GM18508 (cell line): Measurements from ENCODE around the gene ATP11A.
"Not testable (repeated sequence)": the region's sequence is repeated elsewhere in the genome, so short reads cannot be mapped to it uniquely, and the experiment has no call there.

ENCODE experiments used
- ATAC-seq: cut with Tn5 transposase; IDR thresholded peaks from one replicate; pipeline ENCODE4 v1.9.1; 2021; ENCODE audit warnings: moderate number of reproducible peaks; ENCODE audit not compliant: insufficient read depth, unreplicated experiment

Gene ATP11A

GRCh38 chr13:112828082-112828699, 138.4 kb downstream of the ATP11A start:
- no peak for ATAC-seq

GRCh38 chr13:112828756-112829155, 138.9 kb downstream of the ATP11A start:
- ATAC-seq: no peak

- ATAC-seq: no peak
Measured at GRCh38 chr13:112831196-112831595, 141.4 kb downstream of the ATP11A start.

- ATAC-seq: no peak
Measured at GRCh38 chr13:112831801-112832200, 142.0 kb downstream of the ATP11A start.

GRCh38 chr13:112832811-112833210, 143.0 kb downstream of the ATP11A start:
- ATAC-seq: no peak

DNA sequence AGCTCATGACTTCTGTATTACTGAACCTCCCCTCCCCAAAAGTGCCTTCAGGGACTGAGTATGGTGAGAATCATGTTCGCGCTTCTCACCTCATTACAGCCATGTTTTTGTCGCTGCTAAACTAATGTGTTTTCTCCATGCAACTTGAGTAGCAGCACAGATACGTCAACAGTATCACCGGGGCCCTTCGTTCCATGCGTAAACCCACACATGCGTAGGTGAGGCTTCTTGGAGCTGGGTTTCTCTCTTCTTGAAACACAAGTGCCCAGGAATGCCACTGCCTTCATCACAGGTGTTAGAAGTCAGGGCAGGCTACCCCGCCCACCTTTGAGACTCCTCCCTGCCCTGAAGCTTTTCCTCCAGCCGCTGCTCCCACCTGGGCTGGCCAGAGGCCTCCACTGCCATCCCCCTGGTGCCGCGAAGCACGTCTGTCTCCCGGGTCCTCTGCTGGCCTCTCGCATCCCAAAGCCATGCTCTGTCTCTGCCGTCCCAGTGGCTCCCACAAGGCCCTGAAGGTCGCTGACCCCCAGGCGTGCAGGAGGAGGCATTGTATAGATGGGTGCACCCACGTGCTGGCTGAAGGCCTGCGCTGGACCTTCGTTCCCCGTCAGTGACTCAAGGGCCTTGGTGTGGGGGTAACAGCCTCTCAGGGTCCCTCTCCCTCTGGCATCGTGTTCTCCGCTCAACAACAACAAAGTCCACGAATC, 143.9 kb downstream of the ATP11A start:
- no peak for ATAC-seq

DNA sequence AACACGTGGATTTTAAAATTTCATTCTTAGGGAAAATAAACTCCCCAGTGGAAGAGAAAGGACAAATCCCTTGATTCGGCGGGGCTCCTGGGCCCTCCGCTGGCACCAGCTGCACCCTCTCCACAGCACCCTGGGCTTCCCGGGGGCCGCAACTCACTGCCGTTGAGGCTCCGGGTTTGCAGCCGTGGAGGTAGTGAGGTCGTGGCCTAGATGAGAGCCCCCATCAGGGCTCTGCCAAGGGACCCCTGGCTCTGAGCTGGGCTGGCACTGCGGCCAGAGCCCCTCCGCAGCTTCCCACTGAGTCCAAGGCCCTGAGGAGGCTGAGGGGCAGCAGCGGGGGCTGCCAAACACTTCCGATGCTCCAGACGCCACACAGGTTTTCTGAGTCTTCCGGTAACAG, 145.5 kb downstream of the ATP11A start:
- ATAC-seq: no peak

DNA sequence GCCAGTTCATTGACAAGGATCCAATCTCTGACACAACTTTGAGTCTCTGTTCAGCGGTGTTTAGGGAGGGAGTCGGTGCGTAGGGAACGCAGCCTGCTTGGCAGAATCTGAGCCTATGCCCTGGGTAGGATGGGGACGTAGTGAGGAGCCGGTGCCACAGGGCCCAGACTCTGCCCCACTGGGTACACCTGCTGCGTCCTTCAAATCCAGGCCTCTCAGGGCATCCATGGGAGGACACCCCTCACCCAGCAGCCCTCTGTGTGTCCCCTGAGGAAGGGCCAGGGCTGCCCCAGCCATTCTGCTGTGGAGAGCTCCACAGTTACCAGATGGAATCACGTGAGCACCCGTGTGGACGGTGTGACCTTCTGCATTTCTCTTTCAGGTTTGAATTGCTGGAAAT, 146.0 kb downstream of the ATP11A start:
- no peak for ATAC-seq

DNA sequence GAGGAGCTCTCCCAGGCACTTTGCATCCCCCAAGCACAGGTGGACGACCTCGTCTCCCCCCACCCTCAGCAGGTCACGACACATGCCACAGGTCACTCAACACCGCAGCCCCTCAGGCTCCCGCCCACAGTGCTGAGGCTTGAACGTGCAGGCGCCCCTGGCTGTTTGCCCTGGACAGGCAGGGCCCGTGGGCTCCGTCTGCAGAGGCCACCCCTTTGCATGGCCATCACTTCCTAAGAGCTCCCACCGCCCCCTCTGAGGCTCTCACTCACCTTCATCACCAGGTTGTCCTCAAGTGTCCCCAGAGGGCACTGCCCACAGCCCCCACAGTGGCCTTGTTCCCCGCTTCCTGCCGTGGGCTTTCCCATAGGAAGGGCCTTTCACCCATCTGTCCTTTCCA, 147.1 kb downstream of the ATP11A start:
- no peak for ATAC-seq

DNA sequence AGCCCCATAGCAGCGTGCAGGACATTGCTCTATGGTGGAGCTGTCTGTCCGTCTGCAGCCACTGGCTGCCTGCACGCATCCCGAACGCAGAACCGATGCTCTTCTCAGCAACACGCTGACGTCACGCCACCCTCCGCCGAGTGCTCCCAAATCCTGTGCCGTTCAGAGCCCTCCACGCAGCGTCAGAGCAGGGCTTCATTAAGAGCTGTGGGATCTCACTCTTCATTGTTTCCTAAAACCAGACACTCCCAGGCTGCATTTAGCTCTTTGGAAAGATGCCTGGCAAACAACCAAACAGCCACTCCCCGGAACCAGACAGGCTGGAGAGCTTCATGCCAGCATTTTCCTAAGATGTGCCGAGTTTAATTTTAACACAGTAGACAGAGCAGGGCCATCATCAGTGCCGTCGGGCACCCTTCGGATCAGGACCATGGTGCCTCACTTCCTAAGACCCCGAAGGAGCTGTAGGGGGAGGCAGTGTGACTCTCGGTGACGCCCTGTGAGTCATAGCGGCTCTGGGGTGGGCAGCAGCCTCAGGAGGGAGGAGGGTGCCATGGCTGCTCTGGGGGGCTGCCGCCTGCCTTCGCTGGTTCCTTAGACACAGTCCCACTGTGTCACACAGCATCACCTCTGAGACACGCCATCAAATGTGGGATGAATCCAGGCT, 147.7 kb downstream of the ATP11A start:
- ATAC-seq: no peak

DNA sequence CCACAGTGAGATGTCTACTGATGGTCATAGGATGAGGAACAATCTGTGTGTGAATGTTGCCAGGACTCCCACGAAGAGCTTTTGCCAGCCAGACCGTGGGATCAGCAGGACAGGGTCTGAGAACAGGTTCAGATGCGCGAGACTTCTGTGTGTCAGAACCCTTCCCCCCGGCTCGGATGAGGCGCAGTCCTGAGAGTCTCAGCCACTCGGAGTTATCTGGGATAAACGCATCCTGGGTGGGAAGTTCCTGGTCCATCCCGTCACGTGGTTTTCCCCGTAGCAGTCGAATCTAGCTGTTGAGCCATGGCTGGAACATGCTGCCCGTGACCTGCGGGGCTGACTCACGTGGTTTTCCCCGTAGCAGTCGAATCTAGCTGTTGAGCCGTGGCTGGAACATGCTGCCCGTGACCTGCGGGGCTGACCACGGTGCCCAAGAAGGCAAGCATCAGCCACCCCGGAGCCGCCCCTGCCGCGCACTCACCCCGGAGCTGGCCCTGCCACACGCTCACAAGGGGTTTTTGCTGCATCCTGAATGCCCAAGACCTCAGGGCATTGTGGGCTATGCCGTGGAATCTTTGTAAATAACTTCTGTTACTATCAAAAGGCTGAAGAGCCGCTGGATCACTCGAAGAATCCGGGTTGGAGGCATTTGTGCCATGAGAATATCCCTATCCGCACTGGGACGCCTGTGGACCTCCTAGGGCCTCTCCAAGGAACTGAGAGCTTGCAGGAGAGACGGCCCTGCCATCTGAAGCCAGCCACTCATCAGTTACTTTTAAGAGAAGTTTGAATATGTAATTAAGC, 148.4 kb downstream of the ATP11A start:
- no peak for ATAC-seq

DNA sequence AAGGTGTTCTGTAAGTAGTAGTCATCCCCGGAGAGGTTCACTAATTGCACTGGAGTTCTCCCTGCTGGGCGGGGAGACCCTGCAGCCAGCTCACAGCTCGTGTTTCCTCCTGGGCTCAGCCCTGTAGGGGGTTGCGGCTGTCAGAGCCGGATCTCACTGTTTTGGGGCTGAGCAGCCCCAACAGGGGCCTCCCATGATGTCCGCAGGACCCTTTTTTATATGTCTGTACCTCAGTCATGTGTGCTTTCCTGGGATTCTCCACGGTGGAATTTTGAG, 148.9 kb downstream of the ATP11A start:
- no peak for ATAC-seq

DNA sequence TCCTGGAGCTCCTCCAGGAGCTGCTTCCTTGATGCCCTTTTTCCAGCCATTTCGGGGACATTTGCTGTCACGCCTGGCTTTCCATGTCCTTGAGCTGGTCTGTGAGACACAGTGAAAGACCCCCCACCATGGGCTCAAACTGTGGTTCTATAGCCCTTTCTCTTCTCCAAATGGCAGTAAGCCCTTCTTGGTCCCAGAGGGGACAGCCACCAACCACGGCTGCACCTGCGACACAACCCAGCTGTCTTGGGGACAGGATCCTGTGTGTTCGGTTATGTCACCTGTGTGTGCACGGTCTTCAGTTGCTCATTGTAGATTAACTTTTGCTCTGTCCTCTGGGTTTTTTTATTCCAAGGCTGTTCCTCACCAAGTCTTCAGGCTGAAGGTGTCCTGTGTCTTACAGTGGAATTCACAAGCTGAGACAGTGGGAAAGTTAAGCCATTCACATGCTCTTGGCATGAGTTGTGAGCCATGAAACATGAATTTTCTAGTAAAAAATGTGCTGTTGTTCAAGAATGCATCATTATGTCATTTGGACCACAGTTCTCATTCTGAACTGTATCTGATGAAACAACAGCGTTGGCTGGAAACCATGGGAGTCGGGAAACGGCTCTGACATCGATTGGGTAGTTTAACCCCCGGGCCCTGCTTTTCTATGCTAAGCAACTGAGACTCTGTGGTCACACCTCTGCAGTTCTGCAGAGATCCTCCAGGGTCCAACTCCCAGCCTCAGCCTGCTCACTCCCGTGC, 149.7 kb downstream of the ATP11A start:
- ATAC-seq: no peak

DNA sequence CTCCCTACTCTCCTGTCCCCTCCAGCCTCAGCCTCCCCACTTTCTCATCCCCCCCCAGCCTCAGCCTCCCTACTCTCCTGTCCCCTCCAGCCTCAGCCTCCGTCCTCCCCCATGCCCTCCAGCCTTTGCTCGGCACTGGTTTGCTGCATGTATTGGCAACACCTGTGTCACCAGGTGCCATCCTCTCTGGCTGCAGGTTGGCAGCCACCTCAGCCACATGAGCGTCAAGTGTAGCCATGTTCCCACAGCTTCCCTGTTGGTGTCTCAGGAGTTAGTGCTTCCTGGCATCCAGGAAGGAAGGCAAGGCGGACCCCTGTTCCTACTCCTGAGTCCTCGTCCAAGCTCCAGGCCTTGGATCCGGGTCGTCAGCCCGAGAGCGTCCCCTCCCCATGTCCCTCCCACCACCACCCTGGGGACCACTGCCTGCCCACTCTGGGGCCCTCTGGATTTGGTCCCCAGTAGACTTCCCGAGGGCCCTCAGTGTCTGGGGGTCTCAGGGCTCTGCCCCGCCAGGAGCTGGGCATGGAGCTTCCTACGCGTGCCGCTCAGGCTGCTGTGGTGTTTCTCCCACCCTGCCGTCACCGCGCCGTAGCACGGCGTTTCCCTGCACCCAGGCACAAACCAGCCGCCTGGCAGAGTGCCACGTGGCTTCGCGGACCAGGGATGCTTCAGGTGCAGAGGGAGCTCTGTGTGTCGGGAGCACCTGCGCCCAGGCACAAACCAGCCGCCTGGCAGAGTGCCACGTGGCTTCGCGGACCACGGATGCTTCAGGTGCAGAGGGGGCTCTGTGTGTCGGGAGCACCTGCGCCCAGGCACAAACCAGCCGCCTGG, 150.8 kb downstream of the ATP11A start:
- ATAC-seq: no peak

DNA sequence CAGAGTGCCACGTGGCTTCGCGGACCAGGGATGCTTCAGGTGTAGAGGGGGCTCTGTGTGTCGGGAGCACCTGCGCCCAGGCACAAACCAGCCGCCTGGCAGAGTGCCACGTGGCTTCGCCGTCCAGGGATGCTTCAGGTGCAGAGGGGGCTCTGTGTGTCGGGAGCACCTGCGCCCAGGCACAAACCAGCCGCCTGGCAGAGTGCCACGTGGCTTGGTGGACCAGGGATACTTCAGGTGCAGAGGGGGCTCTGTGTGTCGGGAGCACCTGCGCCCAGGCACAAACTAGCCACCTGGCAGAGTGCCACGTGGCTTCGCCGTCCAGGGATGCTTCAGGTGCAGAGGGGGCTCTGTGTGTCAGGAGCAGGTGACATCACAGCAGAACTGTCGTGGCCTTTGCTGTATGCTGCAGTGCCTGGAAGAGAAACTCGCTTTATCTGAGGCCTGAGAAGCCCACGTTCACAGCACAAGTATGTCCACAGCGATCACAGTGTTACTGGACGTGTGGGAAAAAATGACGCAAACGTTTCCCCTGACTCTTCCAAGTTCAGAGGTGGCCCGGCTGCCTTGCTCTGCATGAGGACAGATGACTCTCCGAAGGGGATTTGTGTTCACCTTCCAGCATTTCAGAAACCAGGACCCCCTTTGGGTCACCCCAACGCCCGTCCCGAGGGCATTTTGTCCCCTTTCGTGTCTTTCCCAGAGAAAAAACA, 151.6 kb downstream of the ATP11A start:
- ATAC-seq: not testable (repeated sequence)

- ATAC-seq: no peak
Measured at GRCh38 chr13:112842343-112842856, 152.6 kb downstream of the ATP11A start.

GRCh38 chr13:112842931-112843391, 153.1 kb downstream of the ATP11A start:
- no peak for ATAC-seq

GRCh38 chr13:112843392-112844111, 153.7 kb downstream of the ATP11A start:
- no peak for ATAC-seq
